22Rv1 (cell line): ENCODE data around the gene SLC15A1.

Experiments used
- H3K27ac ChIP-seq: fragments of 450-650 bp; 2 replicates; pipeline ENCODE4 v1.5.1; 2017
- ZFX ChIP-seq: fragments of 450-650 bp; IDR thresholded peaks from 2 replicates; pipeline ENCODE4 v1.6.1; 2017; ENCODE audit warnings: antibody characterized with exemption, borderline replicate concordance
- TF ChIP-seq, protein P1 (sequence below): fragments of 450-650 bp; IDR thresholded peaks from 2 replicates; pipeline ENCODE4 v1.5.1; 2017; ENCODE audit warnings: mild to moderate bottlenecking

Gene SLC15A1

DNA sequence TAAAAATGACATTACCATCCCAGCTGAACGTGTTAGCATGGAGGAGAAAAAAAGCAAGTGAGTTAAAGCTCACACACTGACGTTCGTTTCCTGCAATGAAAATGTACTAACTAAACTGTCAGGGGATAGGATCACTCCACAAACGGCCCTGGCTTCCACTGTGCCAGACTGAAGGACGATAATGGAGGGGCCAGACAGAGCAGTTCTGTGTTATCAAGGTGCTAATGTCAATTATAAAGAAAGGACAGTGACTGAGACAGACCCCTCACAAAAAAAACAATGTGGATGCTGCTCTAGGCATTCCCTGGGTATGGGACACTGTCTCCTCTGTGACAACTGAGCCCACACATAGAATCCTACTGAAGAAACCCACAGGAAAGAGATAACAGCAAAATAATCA is 43.7 kb upstream of the SLC15A1 start:
- TF ChIP-seq ZFX: no peak
- TF ChIP-seq, protein P1, sequence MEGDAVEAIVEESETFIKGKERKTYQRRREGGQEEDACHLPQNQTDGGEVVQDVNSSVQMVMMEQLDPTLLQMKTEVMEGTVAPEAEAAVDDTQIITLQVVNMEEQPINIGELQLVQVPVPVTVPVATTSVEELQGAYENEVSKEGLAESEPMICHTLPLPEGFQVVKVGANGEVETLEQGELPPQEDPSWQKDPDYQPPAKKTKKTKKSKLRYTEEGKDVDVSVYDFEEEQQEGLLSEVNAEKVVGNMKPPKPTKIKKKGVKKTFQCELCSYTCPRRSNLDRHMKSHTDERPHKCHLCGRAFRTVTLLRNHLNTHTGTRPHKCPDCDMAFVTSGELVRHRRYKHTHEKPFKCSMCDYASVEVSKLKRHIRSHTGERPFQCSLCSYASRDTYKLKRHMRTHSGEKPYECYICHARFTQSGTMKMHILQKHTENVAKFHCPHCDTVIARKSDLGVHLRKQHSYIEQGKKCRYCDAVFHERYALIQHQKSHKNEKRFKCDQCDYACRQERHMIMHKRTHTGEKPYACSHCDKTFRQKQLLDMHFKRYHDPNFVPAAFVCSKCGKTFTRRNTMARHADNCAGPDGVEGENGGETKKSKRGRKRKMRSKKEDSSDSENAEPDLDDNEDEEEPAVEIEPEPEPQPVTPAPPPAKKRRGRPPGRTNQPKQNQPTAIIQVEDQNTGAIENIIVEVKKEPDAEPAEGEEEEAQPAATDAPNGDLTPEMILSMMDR: 0 out of 2 replicates have a peak, but pooled peaks have one; percentile 1
- no peak overlapping the region for H3K27ac ChIP-seq

DNA sequence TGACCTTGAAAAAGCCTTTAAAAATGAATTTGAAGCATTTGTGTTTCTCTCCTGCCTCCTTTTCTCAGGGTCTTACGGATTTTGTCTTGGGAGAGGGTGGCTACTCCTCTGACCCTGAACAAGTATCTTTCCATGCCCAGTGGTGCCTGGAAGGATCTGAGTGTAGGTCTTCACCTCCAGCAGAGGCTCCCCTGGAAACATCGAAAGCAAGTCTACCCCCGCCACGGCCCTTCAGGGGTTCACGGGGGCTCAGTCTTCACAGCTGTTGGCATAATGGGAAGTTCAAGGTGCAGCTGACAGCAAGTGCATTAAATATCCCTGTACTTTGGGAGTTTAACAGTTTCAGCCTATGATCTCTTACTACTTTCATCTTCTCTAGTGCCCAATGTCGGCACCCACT is 42.7 kb upstream of the SLC15A1 start:
- no peak overlapping the region for H3K27ac ChIP-seq
- no peak for TF ChIP-seq ZFX
- TF ChIP-seq, protein P1: no peak

DNA sequence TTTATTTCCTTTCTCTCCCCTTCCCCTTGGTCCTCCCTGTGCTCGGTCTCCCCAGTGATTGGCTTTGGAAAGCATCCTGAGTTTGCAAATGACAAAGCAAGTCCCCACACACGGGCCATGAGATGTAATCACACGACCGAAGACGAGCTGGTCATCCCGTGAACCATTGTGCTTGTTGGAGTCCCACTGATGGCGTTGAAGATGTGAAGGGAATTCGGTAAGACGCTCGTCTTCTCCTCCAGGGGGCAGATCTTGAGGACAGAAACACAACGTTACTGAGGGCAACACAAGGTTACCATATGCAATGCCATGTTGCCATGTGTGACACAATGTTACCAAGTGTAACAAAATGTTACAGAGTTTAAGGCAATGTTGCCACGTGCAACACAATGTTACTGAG is 42.0 kb upstream of the SLC15A1 start:
- TF ChIP-seq, protein P1: no peak
- no peak for TF ChIP-seq ZFX
- H3K27ac ChIP-seq: no peak overlapping the region

DNA sequence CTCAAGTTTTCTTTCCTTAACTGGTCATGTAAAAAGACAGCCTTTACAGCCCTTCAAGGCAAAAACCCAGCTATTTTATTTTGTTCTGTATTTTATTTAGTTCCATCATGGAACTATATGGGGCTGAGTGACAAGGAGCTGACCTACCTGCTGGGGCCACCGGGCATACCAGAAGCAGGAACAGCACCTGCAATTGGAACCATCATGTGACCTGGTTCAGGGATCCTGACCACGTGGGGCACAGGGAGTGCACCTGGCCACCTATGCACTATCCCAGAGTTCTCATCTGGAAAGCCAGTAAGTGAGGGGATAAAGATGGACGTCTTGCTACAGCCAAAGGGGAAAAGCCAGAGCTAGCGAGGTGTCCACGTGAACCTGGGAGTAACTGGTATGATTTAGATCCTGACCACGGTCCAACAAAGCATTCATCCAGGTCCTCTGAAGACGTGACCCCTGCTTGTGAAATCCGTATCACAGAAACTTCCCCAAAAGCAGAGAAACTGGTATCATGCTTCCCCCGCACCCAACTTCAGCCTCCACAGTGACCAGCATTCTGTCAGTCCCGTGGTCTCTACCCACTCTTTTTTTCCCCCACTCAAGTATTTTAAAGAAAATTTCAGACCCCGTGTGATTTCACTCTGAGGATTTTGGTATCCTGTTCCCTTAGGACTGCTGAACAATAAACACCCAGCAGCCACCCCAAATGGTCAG is 40.5 kb upstream of the SLC15A1 start:
- no peak overlapping the region for H3K27ac ChIP-seq
- TF ChIP-seq ZFX: no peak
- TF ChIP-seq, protein P1: no peak

DNA sequence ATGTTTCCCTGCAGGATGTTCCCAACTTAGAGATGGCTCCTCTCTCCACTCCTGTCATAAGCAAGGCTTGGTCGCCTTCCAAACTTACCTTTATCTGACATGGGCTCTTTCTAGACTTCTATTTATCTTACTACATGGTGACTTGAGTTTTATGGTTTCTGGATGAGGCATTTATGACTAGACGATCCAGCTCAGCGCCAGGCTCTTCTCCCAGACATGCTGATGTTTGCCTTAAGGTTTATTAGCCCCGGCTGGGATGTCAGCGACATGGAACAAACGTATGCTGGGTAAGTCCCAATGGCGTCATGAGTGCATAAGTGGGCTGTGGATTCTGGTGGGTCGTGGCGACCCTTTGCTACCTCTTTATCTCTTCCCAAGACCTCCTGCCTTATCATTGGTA is 39.8 kb upstream of the SLC15A1 start:
- H3K27ac ChIP-seq: no peak overlapping the region
- TF ChIP-seq, protein P1: no peak
- TF ChIP-seq ZFX: no peak

DNA sequence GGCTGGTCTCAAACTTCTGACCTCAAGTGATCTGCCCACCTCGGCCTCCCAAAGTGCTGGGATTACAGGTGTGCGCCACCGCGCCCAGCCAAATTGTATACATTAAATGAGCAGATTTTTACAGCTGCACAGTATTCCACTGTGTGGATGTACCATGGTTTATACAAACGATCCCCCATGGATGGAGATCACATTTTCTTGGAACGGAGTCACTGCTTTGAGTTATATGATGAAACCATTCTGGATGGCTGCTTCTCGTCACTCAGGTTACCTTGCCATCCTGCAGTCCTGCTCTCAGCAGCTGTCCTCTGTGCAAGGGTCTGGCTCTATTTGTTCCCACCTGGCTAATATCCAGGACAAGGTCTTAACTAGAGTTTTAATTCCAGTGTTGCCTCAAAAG is 39.1 kb upstream of the SLC15A1 start:
- H3K27ac ChIP-seq: no peak overlapping the region
- TF ChIP-seq ZFX: no peak
- TF ChIP-seq, protein P1: no peak

DNA sequence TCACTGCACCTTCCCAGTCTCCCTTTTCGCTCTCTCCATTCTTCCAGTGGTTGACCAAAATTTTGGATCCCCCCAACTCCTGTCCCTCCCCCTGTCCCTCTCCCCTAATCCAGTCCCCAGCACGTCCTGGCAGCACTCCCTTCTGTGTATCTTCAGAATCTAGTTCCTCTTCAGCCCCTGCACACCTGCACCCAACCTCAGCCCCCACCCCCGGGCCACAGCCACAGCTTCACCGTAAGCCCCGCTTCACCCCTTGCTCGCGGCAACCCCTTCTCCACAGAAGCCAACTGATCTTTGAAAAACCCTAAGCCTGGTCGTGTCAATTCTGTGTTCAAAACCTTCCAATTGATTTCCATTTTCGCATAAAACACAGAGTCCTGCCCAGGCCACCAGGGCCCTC is 35.5 kb upstream of the SLC15A1 start:
- TF ChIP-seq, protein P1: no peak
- no peak for TF ChIP-seq ZFX
- H3K27ac ChIP-seq: no peak overlapping the region
